WTC11 (cell line): Measurements from ENCODE around the gene ARHGAP15.

Experiments
- CREB1 ChIP-seq: sonication (generic); formaldehyde crosslinking; IDR thresholded peaks from 2 replicates; pipeline ENCODE4 v1.8.0; 2023; ENCODE audit warnings: mild to moderate bottlenecking, missing genetic modification reagents
- ELF4 ChIP-seq: sonication (generic); formaldehyde crosslinking; IDR thresholded peaks from 2 replicates; pipeline ENCODE4 v1.8.1; 2022; ENCODE audit warnings: low read depth, mild to moderate bottlenecking, moderate library complexity, missing genetic modification reagents
- FOXP1 ChIP-seq: sonication (generic); formaldehyde crosslinking; IDR thresholded peaks from 2 replicates; pipeline ENCODE4 v1.8.0; 2022; ENCODE audit warnings: missing genetic modification reagents, mild to moderate bottlenecking, moderate library complexity, borderline replicate concordance
- IRF2 ChIP-seq: sonication (generic); formaldehyde crosslinking; IDR thresholded peaks from 2 replicates; pipeline ENCODE4 v1.8.0; 2022; ENCODE audit warnings: low read depth, missing genetic modification reagents, borderline replicate concordance
- SP1 ChIP-seq: sonication (generic); formaldehyde crosslinking; conservative IDR thresholded peaks from 2 replicates; pipeline ENCODE4 v1.8.1; 2022; ENCODE audit warnings: missing genetic modification reagents
- ZNF138 ChIP-seq: sonication (generic); formaldehyde crosslinking; conservative IDR thresholded peaks from 2 replicates; pipeline ENCODE4 v1.8.1; 2022; ENCODE audit warnings: mild to moderate bottlenecking, moderate library complexity, missing genetic modification reagents
- TF ChIP-seq, protein P1 (sequence below): sonication (generic); formaldehyde crosslinking; IDR thresholded peaks from 2 replicates; pipeline ENCODE4 v1.8.0; 2023; ENCODE audit warnings: missing genetic modification reagents
- TF ChIP-seq, protein P2 (sequence below): fragments of 200-600 bp; IDR thresholded peaks from 2 replicates; pipeline ENCODE4 v1.8.0; 2022; ENCODE audit warnings: antibody characterized with exemption
- TF ChIP-seq, protein P3 (sequence below): sonication (generic); formaldehyde crosslinking; IDR thresholded peaks from 2 replicates; pipeline ENCODE4 v1.8.0; 2023; ENCODE audit warnings: mild to moderate bottlenecking, missing genetic modification reagents

DNA sequence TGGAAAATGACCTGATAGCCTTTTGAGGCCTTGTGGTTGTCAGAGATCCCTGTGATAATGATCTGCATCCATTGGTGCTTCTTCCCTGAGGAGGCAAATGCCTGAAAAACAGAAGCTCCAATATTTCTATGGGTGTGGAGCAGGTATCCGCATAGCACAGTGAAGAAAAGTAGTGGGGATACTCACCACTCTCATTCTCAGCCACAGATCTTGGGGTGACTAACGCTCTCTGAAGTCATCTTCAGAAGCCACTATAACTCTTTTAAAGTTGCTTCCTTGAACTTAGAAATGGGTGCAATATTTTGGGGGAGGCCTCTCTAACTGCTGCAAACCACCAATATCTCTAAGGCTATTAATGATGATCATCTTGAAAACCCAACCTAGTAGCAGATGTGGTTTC lies 46.2 kb downstream of the ARHGAP15 start:
- no peak for TF ChIP-seq IRF2 (CRISPR knock-in tag)
- TF ChIP-seq, protein P1, sequence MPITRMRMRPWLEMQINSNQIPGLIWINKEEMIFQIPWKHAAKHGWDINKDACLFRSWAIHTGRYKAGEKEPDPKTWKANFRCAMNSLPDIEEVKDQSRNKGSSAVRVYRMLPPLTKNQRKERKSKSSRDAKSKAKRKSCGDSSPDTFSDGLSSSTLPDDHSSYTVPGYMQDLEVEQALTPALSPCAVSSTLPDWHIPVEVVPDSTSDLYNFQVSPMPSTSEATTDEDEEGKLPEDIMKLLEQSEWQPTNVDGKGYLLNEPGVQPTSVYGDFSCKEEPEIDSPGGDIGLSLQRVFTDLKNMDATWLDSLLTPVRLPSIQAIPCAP (CRISPR knock-in tag): no peak
- no peak for TF ChIP-seq FOXP1
- TF ChIP-seq CREB1 (CRISPR knock-in tag): no peak
- no peak for TF ChIP-seq ELF4 (CRISPR knock-in tag)
- TF ChIP-seq, protein P2, sequence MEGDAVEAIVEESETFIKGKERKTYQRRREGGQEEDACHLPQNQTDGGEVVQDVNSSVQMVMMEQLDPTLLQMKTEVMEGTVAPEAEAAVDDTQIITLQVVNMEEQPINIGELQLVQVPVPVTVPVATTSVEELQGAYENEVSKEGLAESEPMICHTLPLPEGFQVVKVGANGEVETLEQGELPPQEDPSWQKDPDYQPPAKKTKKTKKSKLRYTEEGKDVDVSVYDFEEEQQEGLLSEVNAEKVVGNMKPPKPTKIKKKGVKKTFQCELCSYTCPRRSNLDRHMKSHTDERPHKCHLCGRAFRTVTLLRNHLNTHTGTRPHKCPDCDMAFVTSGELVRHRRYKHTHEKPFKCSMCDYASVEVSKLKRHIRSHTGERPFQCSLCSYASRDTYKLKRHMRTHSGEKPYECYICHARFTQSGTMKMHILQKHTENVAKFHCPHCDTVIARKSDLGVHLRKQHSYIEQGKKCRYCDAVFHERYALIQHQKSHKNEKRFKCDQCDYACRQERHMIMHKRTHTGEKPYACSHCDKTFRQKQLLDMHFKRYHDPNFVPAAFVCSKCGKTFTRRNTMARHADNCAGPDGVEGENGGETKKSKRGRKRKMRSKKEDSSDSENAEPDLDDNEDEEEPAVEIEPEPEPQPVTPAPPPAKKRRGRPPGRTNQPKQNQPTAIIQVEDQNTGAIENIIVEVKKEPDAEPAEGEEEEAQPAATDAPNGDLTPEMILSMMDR: no peak
- TF ChIP-seq, protein P3, sequence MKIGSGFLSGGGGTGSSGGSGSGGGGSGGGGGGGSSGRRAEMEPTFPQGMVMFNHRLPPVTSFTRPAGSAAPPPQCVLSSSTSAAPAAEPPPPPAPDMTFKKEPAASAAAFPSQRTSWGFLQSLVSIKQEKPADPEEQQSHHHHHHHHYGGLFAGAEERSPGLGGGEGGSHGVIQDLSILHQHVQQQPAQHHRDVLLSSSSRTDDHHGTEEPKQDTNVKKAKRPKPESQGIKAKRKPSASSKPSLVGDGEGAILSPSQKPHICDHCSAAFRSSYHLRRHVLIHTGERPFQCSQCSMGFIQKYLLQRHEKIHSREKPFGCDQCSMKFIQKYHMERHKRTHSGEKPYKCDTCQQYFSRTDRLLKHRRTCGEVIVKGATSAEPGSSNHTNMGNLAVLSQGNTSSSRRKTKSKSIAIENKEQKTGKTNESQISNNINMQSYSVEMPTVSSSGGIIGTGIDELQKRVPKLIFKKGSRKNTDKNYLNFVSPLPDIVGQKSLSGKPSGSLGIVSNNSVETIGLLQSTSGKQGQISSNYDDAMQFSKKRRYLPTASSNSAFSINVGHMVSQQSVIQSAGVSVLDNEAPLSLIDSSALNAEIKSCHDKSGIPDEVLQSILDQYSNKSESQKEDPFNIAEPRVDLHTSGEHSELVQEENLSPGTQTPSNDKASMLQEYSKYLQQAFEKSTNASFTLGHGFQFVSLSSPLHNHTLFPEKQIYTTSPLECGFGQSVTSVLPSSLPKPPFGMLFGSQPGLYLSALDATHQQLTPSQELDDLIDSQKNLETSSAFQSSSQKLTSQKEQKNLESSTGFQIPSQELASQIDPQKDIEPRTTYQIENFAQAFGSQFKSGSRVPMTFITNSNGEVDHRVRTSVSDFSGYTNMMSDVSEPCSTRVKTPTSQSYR: no peak
- no peak for TF ChIP-seq SP1 (CRISPR knock-in tag)
- TF ChIP-seq ZNF138 (CRISPR knock-in tag): no peak
